HG03442 (cell line): ENCODE data around the gene ATXN7L1.
"Not testable (repeated sequence)": the region's sequence is repeated elsewhere in the genome, so short reads cannot be mapped to it uniquely, and the experiment has no call there.

Experiments
- ATAC-seq: cut with Tn5 transposase; IDR thresholded peaks from one replicate; pipeline ENCODE4 v1.9.1; 2021; ENCODE audit warnings: mild to moderate bottlenecking, moderate library complexity; ENCODE audit not compliant: unreplicated experiment

ATXN7L1 gene

GRCh38 chr7:105599080-105599479, 277.3 kb downstream of the ATXN7L1 start:
- ATAC-seq, result not testable (repeated sequence)

GRCh38 chr7:105596866-105597265, 279.5 kb downstream of the ATXN7L1 start:
- ATAC-seq, result no peak

GRCh38 chr7:105594034-105594433, 282.4 kb downstream of the ATXN7L1 start:
- no peak for ATAC-seq

- no peak for ATAC-seq
Measured at GRCh38 chr7:105591522-105591921, 284.9 kb downstream of the ATXN7L1 start.

GRCh38 chr7:105590793-105591192, 285.6 kb downstream of the ATXN7L1 start:
- ATAC-seq, result no peak

- ATAC-seq, result peak; percentile 87
Measured at GRCh38 chr7:105589356-105590077, 286.9 kb downstream of the ATXN7L1 start.

- ATAC-seq, result no peak
Measured at GRCh38 chr7:105587909-105588635, 288.3 kb downstream of the ATXN7L1 start.

GRCh38 chr7:105585850-105586500, 290.4 kb downstream of the ATXN7L1 start:
- ATAC-seq, result peak; percentile 31

- no peak for ATAC-seq
Measured at GRCh38 chr7:105584165-105584564, 292.2 kb downstream of the ATXN7L1 start.

GRCh38 chr7:105583061-105583460, 293.3 kb downstream of the ATXN7L1 start:
- no peak for ATAC-seq

GRCh38 chr7:105581066-105581811, 295.2 kb downstream of the ATXN7L1 start, which contains the start of gene EFCAB10:
Gene EFCAB10, minus strand, starts transcription at chr7:105581493. Its CDS starts 30 bp downstream, at chr7:105581463.
- peak; percentile 78 for ATAC-seq

- no peak for ATAC-seq
Measured at GRCh38 chr7:105580022-105580740, 296.2 kb downstream of the ATXN7L1 start.

GRCh38 chr7:105578496-105578895, 297.9 kb downstream of the ATXN7L1 start:
- ATAC-seq, result no peak

- ATAC-seq, result no peak
Measured at GRCh38 chr7:105577251-105577650, 299.1 kb downstream of the ATXN7L1 start.

- ATAC-seq, result no peak
Measured at GRCh38 chr7:105571891-105572290, 304.5 kb downstream of the ATXN7L1 start.

GRCh38 chr7:105567821-105568220, 308.6 kb downstream of the ATXN7L1 start:
- no peak for ATAC-seq

GRCh38 chr7:105567024-105567423, 309.4 kb downstream of the ATXN7L1 start:
- no peak for ATAC-seq

GRCh38 chr7:105565190-105565589, 311.2 kb downstream of the ATXN7L1 start:
- no peak for ATAC-seq

- no peak for ATAC-seq
Measured at GRCh38 chr7:105559926-105560325, 316.5 kb downstream of the ATXN7L1 start.
